Stomach (tissue), 19 donors: ENCODE measurements around the gene ZNF280B. TPM values are rescaled to one million over a fixed set of nuclear protein-coding genes. Genes with fewer than 3 reads are reported as not detected.
A peak's percentile ranks its signal among the peaks of the same experiment; 100 is the strongest.

Source experiments
- DNase-seq, 2 donors: peaks; one replicate each; pipeline versions ENCODE4 v3.0.0 to v3.0.0-alpha.2; 2013 to 2019
- H3K27ac ChIP-seq, 5 donors: fragments of 200-600 bp in 4 of 5; sonication (generic) in 4 of 5; one replicate each; pipeline ENCODE4 v1.5.1; 2013 to 2019; ENCODE audit warnings: mild to moderate bottlenecking in 1 of 5, moderate library complexity in 1 of 5
- H3K27me3 ChIP-seq, 3 donors: fragments of 200-600 bp; sonication (generic); one replicate each; pipeline ENCODE4 v1.5.1; 2017 to 2019; ENCODE audit warnings: mixed run types in 1 of 3
- H3K36me3 ChIP-seq, 4 donors: fragments of 200-600 bp; sonication (generic); 1 replicate in 3 of 4; 2 replicates in 1 of 4; pipeline ENCODE4 v1.5.1; 2016 to 2019
- H3K4me1 ChIP-seq, 4 donors: fragments of 200-600 bp; sonication (generic); one replicate each; pipeline ENCODE4 v1.5.1; 2016 to 2019
- H3K4me3 ChIP-seq, 4 donors: fragments of 200-600 bp; sonication (generic) in 3 of 4; one replicate each; pipeline ENCODE4 v1.5.1; 2016 to 2019; ENCODE audit warnings: mild to moderate bottlenecking in 1 of 4
- H3K9me3 ChIP-seq, 4 donors: fragments of 200-600 bp; sonication (generic); one replicate each; pipeline ENCODE4 v1.5.1; 2016 to 2019
- EP300 ChIP-seq: sonication (generic); formaldehyde crosslinking; IDR thresholded peaks from one replicate; pipeline ENCODE4 v1.6.1; 2017; ENCODE audit warnings: antibody characterized with exemption
- POLR2A ChIP-seq, 4 donors: fragments of 450-650 bp; IDR thresholded peaks; one replicate each; pipeline ENCODE4 v1.6.1; 2016; ENCODE audit warnings: antibody characterized with exemption in 4 of 4, control low read depth in 2 of 4, mild to moderate bottlenecking in 1 of 4, moderate library complexity in 1 of 4
- POLR2AphosphoS5 ChIP-seq, 3 donors: sonication (generic); formaldehyde crosslinking; IDR thresholded peaks; one replicate each; pipeline ENCODE4 v1.6.1; 2016; ENCODE audit warnings: antibody characterized with exemption in 3 of 3
- WGBS, 5 donors: extraction: QIAGEN DNeasy Blood & Tissue Kit in 3 of 5; methylation state at CpG; one replicate each; pipeline versions ENCODE4 v1.1.5 to v1.1.7; 2013 to 2018; 5-methylcytosine and 5-hydroxymethylcytosine counted together
- intact Hi-C: fragments of 100-400 bp; cut with DNase I; formaldehyde crosslinking; loops from one replicate; pipeline ENCODE4 v1.15.1; 2023; ENCODE audit warnings: low total_unique reads
- long read RNA-seq, 10 donors: transcript quantifications; one replicate each; lab custom pipeline, GENCODE V29; 2026
- polyA plus RNA-seq, 3 donors: library from polyadenylated mRNA; stranded (reverse); fragments of 200-250 nt; gene quantifications; one replicate each; pipeline ENCODE4 v1.2.3, GENCODE V29; 2013
- total RNA-seq, 5 donors: library from RNA; depleted of rRNA; stranded (reverse); fragments of >200 nt; gene quantifications; one replicate each; pipeline versions ENCODE4 v1.1.0 to v1.2.3, GENCODE V29; 2014 to 2016
- TF ChIP-seq, protein P1 (sequence below), 7 experiments: fragments of 450-650 bp in 4 of 7; fragments of 200-600 bp in 3 of 7; sonication (generic) in 3 of 7; IDR thresholded peaks; one replicate each; pipeline ENCODE4 v1.5.1; 2016 to 2019; ENCODE audit warnings: antibody characterized with exemption in 7 of 7, control low read depth in 2 of 7, mild to moderate bottlenecking in 1 of 7
- donor health status: healthy with polysubstance abuse.
- donor health status: Bipolar disorder and iron deficiency.
- donor health status: healthy.

Gene ZNF280B, protein sequence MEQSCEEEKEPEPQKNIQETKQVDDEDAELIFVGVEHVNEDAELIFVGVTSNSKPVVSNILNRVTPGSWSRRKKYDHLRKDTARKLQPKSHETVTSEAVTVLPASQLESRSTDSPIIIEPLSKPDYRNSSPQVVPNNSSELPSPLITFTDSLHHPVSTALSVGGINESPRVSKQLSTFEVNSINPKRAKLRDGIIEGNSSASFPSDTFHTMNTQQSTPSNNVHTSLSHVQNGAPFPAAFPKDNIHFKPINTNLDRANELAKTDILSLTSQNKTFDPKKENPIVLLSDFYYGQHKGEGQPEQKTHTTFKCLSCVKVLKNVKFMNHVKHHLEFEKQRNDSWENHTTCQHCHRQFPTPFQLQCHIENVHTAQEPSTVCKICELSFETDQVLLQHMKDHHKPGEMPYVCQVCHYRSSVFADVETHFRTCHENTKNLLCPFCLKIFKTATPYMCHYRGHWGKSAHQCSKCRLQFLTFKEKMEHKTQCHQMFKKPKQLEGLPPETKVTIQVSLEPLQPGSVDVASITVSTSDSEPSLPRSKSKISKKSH
- total RNA-seq (1 to 10 TPM in 1 of 5 donors, under 1 TPM in 3, not detected in 1; under 0.01 to 1.3 (median 0.57) TPM), polyA plus RNA-seq (under 1 TPM; 0.10 to 0.15 (median 0.12) TPM)
- long read RNA-seq, donor 1, result 0 reads
- long read RNA-seq, donor 2, partial matches to known transcripts, result 0 of 1 reads
- long read RNA-seq, donor 2, other reads (novel, unspliced or antisense), result 0 of 1 reads
- long read RNA-seq, donor 3, full-length matches to known transcripts, result 1 of 1 reads
- long read RNA-seq, donor 3, partial matches to known transcripts, result 0 of 1 reads
- long read RNA-seq, donor 3, other reads (novel, unspliced or antisense), result 0 of 1 reads
- long read RNA-seq, donor 4, result 0 reads
- long read RNA-seq, donor 5, result 0 reads
- long read RNA-seq, donor 6, full-length matches to known transcripts, result 3 of 3 reads
- long read RNA-seq, donor 6, partial matches to known transcripts, result 0 of 3 reads
- long read RNA-seq, donor 6, other reads (novel, unspliced or antisense), result 0 of 3 reads
- long read RNA-seq, donor 7, result 0 reads
- long read RNA-seq, donor 8, partial matches to known transcripts, result 0 of 1 reads
- long read RNA-seq, donor 8, other reads (novel, unspliced or antisense), result 0 of 1 reads
- long read RNA-seq, donor 9, partial matches to known transcripts, result 0 of 1 reads
- long read RNA-seq, donor 9, other reads (novel, unspliced or antisense), result 0 of 1 reads
- long read RNA-seq, donor 10, full-length matches to known transcripts, result 2 of 2 reads
- long read RNA-seq, donor 10, partial matches to known transcripts, result 0 of 2 reads
- long read RNA-seq, donor 10, other reads (novel, unspliced or antisense), result 0 of 2 reads

GRCh38 chr22:22508274-22509176 is at the start of gene ZNF280B:
Gene ZNF280B, minus strand, starts transcription at chr22:22508742. Its CDS starts 19,344 bp downstream, at chr22:22489398.
- peak; percentile 70 to 94 for DNase-seq
- Histone ChIP-seq H3K27ac (peak within 1 kb of the TSS in 1 of 5 donors; percentile 34), H3K27me3 (peaks cover 0 to 13% (median 8%) of the 10 kb centered on the region in 3 donors), H3K36me3 (no peaks in the 10 kb centered on the region), H3K4me1 (peaks cover 0 to 18% (median 12%) of the 10 kb centered on the region in 4 donors), H3K4me3 (peak within 1 kb of the TSS; percentile 49 to 66 (median 55)), H3K9me3 (peaks cover 0 to 23% (median 10%) of the 10 kb centered on the region in 4 donors)
- intact Hi-C loops, result no loop called here
- 3 to 7% (median 4%) methylated on average over 13 to 72 of the region's 72 CpGs for WGBS, 5 donors
- TF ChIP-seq EP300, result no peak
- TF ChIP-seq, protein P1, sequence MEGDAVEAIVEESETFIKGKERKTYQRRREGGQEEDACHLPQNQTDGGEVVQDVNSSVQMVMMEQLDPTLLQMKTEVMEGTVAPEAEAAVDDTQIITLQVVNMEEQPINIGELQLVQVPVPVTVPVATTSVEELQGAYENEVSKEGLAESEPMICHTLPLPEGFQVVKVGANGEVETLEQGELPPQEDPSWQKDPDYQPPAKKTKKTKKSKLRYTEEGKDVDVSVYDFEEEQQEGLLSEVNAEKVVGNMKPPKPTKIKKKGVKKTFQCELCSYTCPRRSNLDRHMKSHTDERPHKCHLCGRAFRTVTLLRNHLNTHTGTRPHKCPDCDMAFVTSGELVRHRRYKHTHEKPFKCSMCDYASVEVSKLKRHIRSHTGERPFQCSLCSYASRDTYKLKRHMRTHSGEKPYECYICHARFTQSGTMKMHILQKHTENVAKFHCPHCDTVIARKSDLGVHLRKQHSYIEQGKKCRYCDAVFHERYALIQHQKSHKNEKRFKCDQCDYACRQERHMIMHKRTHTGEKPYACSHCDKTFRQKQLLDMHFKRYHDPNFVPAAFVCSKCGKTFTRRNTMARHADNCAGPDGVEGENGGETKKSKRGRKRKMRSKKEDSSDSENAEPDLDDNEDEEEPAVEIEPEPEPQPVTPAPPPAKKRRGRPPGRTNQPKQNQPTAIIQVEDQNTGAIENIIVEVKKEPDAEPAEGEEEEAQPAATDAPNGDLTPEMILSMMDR (IDR thresholded peaks at IDR 0.05), result peak in 4 of 7 experiments; percentile 31 to 47 (median 40)

DNA sequence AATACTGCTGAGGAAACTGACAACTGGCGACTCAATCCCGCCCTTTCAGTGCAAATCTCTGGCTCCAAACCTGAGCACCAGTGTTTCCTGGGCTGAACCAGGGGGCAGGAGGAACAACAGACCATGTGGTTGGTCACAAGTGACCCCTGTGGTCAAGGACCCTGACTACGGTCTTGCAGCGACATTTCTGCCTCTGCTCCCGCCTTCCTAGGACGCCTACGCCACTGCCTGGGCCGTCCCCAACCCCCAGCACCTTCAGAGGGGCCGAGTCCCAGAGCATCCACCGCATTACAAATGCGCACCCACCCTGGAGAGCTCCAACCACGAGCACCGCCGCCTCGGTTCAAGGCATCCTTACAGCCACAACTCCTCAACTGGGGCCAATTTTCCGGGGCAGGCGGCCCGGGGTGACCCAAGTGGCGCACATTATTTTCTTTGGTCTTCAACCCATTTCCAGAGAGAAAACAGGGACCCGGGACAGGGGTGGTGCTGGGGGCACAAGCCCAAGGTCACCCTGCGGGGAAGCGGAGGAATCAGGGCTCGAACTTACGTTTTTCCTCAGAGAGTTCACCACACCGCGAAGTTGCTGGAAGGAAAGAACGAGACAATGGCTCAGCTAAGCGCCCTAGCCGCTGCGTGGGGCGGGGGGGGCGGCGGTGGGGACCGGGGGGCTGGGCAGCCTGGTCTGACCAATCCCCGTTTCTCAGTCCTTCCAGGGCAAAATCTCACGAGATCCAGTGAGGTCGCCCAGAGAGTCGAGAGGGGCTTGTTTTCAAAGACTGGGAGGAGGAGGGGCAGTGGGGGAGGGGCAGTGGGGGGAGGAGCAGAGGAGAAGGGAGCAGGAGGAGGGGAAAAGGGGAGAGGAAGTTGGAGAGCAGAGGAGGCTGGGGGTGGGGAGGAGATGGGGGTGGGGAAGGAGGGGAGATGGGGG is 48.7 kb upstream of the ZNF280B start:
- intact Hi-C loops, result no loop called here
- Histone ChIP-seq H3K4me3 (no peak overlapping the region), H3K27ac (no peak overlapping the region), H3K27me3 (no peaks in the 10 kb centered on the region), H3K9me3 (no peaks in the 10 kb centered on the region), H3K4me1 (no peaks in the 10 kb centered on the region), H3K36me3 (no peaks in the 10 kb centered on the region)
- no peak for TF ChIP-seq POLR2AphosphoS5 (IDR thresholded peaks at IDR 0.05)
- no peak for TF ChIP-seq EP300
- TF ChIP-seq, protein P1 (IDR thresholded peaks at IDR 0.05), result no peak
- TF ChIP-seq POLR2A (IDR thresholded peaks at IDR 0.05), result no peak
- no peak for DNase-seq
- WGBS, 5 donors, result 89 to 95% (median 93%) methylated on average over 36 to 38 of the region's 38 CpGs

DNA sequence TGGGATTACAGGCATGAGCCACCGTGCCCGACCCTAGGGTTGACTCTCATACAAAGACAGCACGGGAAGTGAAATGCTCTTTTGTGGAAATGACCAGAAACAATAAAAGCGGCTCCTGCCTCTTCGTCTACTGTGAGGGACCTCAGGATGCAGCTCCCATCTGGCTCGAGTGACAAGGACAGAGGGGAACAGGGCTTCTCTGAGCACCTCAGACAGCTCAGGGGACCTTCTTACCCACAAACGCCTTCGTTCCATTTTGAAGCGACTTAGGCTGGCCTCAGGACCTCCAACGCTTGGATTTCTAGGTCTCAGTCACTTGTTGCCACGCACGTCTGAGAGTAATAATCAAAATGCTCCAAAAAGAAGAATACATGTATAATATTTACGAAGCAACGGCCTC is 48.0 kb upstream of the ZNF280B start:
- Histone ChIP-seq H3K4me3 (no peak overlapping the region), H3K27ac (no peak overlapping the region), H3K9me3 (no peaks in the 10 kb centered on the region), H3K36me3 (no peaks in the 10 kb centered on the region), H3K4me1 (no peaks in the 10 kb centered on the region), H3K27me3 (no peaks in the 10 kb centered on the region)
- TF ChIP-seq POLR2AphosphoS5 (IDR thresholded peaks at IDR 0.05) (no peak), EP300 (no peak), POLR2A (IDR thresholded peaks at IDR 0.05) (no peak)
- TF ChIP-seq, protein P1 (IDR thresholded peaks at IDR 0.05), result no peak
- intact Hi-C loops, result no loop called here
- WGBS, 5 donors, result 89 to 92% (median 91%) methylated on average over 14 of the region's 14 CpGs
- no peak for DNase-seq
